Measurements from ENCODE around the gene PLXND1.
A peak's percentile ranks its signal among the peaks of the same experiment; 100 is the strongest.
"Not testable (repeated sequence)": the region's sequence is repeated elsewhere in the genome, so short reads cannot be mapped to it uniquely, and the experiment has no call there.

The PLXND1 gene

DNA sequence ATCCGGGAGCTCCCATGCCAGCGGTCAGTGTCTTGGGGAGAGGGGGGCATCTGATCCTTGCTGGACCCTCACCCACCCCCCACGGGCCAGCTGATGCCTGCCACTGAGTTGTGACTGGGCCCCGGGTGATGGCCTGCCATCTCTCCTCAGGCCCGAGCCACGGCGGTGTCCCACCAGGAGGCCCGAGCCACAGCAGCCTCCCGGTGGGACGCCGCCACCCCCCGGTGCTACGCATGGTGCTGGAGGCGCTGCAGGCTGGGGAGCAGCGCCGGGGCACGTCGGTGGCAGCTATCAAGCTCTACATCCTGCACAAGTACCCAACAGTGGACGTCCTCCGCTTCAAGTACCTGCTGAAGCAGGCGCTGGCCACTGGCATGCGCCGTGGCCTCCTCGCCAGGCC lies 59.2 kb downstream of the PLXND1 start:
- no peak for DNase-seq (ENCODE audit: low spot score)

DNA sequence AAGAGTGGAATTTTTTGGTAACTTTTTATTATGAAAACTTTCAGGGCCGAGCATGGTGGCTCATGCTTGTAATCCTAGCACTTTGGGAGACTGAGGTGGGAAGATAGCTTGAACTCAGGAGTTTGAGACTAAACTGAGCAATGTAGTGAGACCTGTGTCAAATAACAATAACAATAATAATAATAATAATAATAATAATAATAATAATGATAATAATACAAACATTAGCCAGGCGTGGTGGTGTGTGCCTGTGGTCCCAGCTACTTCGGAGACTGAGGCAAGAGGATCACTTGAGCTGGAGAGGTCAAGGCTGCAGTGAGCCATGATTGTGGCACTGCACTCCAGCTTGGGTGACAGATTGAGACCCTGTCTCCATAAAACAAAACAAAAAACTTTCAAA lies 60.5 kb downstream of the PLXND1 start:
- DNase-seq (ENCODE audit: low spot score): not testable (repeated sequence)

DNA sequence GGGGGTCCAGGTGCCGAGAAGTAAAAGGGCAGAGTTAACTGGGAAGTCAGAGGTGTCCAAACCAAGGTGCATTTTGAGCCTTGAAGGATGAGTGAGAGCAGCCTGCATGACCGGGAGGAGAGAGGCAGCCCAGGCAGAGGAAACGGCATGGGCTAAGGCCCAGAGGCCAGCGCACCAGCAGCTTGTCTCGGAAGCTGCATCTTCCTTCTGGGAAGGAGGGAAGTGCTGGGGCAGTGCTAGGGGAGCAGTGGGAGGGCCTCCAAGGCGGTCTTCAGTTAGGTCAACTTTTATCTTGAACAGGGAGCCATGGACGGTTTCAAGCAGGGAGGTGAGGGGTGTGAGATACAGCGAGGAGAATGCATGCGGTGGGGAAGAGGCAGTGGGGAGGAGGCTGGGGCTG lies 62.5 kb downstream of the PLXND1 start:
- DNase-seq (ENCODE audit: low spot score): no peak

DNA sequence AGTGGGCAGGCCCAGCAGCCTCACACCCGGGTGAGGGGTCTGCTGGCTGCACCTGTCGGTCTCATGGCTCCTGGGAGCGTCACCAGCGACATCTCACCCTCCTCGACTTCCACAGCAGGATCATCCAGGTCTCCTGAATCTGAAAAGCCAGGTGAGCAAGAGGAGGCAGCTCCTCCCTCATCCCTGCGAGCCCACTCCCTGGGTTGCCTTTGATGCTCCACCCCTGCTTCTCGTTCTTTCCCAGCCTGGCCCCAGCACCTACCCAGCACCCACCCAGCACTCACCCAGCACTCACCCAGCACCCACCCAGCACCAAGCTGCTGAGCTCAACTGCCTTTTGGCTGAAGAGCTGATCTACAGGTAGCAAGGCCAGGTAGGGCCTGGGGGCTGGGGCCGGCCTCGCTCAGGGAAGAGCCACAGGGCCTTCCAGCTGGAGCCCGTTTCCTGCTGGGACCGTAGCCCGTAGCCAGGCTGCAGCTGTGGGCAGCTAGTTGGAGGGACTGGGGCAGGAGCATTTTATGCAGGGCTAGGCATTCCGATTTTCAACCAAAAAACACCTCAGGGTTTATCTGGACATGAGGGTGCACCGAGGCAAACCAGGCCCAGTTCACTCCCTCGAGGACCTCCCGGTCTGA lies 63.2 kb downstream of the PLXND1 start, which contains the start of gene H1-8:
Gene H1-8 (plus strand): TSS at position 20 of the 635 bp plus-strand sequence. CDS start 44 bp downstream, at position 64.
- no peak for DNase-seq (ENCODE audit: low spot score)

DNA sequence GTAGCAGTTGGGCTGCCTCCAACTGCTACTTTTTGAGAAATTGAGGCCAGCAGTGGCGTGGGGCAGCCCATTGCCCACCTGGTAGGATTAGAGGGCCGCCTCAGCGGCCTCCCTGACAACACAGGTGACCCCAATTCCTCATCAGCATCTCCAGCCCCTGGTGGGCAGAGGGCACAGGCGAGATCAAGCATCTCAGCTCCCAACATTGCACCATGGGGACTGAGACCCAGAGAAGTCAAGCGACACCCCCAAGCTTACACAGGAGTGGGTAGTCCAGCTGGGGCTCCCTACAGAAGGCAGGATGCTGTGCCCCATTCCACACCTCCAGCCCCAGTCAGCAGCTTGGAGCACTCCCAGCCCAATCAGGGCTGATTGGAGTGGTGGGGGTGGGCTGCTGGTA lies 63.7 kb downstream of the PLXND1 start:
- DNase-seq (ENCODE audit: low spot score): no peak

DNA sequence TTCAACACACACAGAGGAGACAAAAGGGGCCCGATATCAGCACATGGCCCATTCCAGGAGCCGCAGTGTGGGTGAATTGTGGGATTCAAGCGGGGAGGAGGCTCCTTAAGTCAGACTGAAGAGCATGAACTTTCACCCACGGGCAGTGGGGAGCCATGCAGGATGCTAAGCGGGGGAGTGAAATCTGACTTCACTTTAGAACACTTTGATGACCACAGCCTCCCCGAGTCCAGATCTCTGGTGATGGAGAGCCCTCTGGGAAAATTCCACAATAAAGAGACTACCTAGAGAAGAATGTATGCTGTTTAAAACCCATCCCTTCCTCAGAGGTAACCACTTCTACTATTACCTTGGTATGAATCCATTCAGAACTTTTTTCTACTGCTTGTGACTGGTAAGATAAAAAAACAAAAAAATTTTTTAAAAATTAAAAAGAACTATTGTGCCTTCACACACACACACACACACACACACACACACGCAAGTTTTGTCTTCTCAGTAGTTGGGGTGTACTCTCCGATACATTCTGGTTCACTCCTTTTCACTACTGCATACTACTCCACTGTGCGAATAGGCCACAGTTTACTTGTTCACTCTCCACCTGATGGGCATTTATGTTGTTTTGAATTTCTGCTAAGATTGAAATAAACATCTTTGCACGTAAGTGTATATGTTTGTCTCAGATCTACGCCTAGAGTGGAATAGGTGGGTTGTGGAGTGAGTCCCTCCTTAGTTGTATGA lies 65.5 kb downstream of the PLXND1 start:
- DNase-seq (ENCODE audit: low spot score): no peak

- no peak for DNase-seq (ENCODE audit: low spot score)
These were observed 67.3 kb downstream of the PLXND1 start for GRCh38 chr3:129539206-129539605.

DNA sequence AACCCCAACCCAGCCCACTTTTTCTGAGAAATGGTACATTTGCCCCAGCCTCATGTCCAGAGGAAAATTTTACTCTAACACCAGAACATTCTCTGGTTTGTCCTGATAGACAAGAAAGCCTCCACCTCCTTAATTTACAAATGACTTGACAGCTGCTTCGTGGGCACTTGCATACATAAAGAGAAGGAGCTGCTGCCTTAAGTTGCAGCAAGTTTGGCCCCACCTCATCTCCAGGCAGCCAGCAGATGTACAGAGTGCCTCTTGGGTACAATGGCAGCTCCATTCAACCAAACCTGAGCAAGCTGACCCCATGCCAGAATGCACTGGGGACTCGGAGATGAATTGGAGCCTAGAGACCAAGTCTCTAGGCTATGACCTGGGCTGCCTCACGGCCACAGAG lies 69.7 kb downstream of the PLXND1 start:
- no peak for DNase-seq (ENCODE audit: low spot score)

GRCh38 chr3:129536374-129536667 lies 70.2 kb downstream of the PLXND1 start:
- DNase-seq (ENCODE audit: low spot score): no peak

- DNase-seq (ENCODE audit: low spot score): no peak
These were observed 71.4 kb downstream of the PLXND1 start for GRCh38 chr3:129535075-129535474.

GRCh38 chr3:129534428-129535027 lies 71.9 kb downstream of the PLXND1 start:
- peak; percentile 39 for DNase-seq (ENCODE audit: low spot score)

- no peak for DNase-seq (ENCODE audit: low spot score)
These were observed 73.1 kb downstream of the PLXND1 start for GRCh38 chr3:129533406-129533805.

DNA sequence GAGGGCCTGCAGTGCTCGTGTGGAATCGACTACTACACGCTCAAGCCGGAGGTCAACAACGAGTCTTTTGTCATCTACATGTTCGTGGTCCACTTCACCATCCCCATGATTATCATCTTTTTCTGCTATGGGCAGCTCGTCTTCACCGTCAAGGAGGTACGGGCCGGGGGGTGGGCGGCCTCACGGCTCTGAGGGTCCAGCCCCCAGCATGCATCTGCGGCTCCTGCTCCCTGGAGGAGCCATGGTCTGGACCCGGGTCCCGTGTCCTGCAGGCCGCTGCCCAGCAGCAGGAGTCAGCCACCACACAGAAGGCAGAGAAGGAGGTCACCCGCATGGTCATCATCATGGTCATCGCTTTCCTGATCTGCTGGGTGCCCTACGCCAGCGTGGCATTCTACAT lies 74.2 kb downstream of the PLXND1 start:
- DNase-seq (ENCODE audit: low spot score): no peak

GRCh38 chr3:129531699-129532098 lies 74.8 kb downstream of the PLXND1 start:
- no peak for DNase-seq (ENCODE audit: low spot score)

DNA sequence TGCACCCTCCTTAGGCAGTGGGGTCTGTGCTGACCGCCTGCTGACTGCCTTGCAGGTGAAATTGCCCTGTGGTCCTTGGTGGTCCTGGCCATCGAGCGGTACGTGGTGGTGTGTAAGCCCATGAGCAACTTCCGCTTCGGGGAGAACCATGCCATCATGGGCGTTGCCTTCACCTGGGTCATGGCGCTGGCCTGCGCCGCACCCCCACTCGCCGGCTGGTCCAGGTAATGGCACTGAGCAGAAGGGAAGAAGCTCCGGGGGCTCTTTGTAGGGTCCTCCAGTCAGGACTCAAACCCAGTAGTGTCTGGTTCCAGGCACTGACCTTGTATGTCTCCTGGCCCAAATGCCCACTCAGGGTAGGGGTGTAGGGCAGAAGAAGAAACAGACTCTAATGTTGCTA lies 75.7 kb downstream of the PLXND1 start:
- no peak for DNase-seq (ENCODE audit: low spot score)

- DNase-seq (ENCODE audit: low spot score): peak; percentile 61
These were observed 76.2 kb downstream of the PLXND1 start for GRCh38 chr3:129530251-129530791.

DNA sequence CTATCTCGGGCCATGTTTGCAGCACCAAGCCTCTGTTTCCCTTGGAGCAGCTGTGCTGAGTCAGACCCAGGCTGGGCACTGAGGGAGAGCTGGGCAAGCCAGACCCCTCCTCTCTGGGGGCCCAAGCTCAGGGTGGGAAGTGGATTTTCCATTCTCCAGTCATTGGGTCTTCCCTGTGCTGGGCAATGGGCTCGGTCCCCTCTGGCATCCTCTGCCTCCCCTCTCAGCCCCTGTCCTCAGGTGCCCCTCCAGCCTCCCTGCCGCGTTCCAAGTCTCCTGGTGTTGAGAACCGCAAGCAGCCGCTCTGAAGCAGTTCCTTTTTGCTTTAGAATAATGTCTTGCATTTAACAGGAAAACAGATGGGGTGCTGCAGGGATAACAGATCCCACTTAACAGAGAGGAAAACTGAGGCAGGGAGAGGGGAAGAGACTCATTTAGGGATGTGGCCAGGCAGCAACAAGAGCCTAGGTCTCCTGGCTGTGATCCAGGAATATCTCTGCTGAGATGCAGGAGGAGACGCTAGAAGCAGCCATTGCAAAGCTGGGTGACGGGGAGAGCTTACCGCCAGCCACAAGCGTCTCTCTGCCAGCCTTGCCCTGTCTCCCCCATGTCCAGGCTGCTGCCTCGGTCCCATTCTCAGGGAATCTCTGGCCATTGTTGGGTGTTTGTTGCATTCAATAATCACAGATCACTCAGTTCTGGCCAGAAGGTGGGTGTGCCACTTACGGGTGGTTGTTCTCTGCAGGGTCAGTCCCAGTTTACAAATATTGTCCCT lies 76.9 kb downstream of the PLXND1 start:
- no peak for DNase-seq (ENCODE audit: low spot score)

DNA sequence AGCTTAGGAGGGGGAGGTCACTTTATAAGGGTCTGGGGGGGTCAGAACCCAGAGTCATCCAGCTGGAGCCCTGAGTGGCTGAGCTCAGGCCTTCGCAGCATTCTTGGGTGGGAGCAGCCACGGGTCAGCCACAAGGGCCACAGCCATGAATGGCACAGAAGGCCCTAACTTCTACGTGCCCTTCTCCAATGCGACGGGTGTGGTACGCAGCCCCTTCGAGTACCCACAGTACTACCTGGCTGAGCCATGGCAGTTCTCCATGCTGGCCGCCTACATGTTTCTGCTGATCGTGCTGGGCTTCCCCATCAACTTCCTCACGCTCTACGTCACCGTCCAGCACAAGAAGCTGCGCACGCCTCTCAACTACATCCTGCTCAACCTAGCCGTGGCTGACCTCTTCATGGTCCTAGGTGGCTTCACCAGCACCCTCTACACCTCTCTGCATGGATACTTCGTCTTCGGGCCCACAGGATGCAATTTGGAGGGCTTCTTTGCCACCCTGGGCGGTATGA lies 77.8 kb downstream of the PLXND1 start, which contains the start of gene RHO:
Gene RHO (plus strand): TSS at position 51 of the 512 bp plus-strand sequence. CDS start 95 bp downstream, at position 146.
- no peak for DNase-seq (ENCODE audit: low spot score)

DNA sequence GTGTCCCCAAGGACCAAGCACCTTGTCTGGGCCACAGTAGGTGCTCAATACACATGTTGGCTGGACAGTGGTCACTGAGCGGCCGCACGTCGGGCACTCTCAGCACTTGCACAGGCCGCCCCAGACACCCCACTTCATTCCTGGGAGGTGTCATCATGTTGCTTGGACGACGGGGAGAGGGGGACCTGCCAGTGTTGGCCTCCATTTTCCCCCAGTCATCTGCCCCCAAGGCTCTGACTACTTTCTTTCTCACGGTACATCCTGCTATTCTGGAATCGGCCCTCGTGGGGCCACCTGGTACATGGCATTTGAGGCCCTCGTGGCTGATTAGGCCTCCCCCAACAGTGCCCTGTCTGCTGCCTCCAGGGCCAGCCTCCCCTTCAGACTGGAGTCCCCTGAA lies 79.2 kb downstream of the PLXND1 start:
- no peak for DNase-seq (ENCODE audit: low spot score)

DNA sequence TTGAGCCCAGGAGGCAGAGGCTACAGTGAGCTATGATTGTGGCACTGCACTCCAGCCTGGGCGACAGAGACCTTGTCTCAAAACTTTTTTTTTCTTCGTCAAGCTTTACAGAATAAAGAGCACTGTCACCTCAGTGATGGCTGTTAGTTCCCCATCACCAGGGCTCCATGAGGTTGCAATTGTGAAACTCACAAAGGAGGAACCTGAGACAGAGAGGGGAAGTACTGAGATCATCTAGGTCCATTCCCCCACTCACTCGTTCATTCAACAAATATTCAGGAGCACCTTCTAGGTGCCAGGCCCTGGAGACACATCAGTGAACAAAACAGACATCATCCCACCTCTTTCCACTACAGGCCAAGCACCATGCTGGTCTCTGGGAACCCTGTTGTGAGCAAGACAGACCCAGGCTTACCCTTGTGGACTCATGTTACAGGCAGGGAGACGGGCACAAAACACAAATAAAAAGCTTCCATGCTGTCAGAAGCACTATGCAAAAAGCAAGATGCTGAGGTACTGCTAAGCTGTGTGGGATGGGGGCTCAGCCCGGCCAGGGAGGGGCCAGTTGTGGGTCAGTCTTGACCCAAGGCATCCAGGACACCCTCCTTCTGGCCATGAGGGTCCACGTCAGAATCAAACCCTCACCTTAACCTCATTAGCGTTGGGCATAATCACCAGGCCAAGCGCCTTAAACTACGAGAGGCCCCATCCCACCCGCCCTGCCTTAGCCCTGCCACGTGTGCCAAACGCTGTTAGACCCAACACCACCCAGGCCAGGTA lies 80.2 kb downstream of the PLXND1 start:
- peak; percentile 10 for DNase-seq (ENCODE audit: low spot score)

DNA sequence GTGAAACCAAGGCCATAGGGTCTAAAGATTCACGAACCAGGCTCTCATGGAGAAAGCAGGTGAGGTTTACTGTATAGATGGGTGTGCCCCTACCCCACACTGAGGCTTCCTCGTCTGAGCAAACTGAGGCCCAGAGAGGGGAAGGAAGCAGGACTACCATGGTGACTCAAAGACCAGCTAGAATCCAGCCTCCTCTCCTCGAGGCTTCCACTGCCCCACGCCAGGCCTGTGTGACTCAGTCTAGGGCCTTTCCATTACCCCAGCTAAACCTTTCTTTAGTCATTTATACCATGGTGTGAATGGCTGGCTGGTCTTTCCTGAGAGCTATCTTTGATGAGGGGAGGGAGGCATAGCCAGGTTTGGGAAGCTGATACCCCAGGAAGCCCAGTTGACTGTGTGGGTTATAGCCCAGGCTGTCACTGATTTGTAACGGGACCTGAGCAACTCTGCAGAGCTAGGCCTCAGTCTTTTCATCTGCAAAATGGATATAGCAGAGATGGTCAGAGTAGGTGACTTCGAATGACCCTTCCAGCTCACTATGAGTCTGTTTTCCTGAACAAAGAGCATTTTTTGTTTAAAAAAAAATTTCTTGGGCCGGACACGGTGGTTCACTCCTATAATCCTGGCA lies 81.0 kb downstream of the PLXND1 start:
- DNase-seq (ENCODE audit: low spot score): peak; percentile 63

Measured in kidney tubule cell (primary cell).